T-helper 17 cell (primary cell): ENCODE measurements around the gene CLEC6A. TPM values are rescaled to one million over a fixed set of nuclear protein-coding genes. Genes with fewer than 3 reads are reported as not detected.

Experiments
- ATAC-seq: fragments of 150-1000 bp; cut with Tn5 transposase; 2 replicates; pipeline ENCODE4 v1.10.0; 2021; ENCODE audit warnings: mild to moderate bottlenecking, moderate library complexity
- DNase-seq, 3 donors: peaks; one replicate each; pipeline versions ENCODE4 v3.0.0 to v3.0.0-alpha.2; 2020 to 2021
- H3K9me3 ChIP-seq: one replicate; pipeline ENCODE4 v1.7.0; 2013; ENCODE audit warnings: low read length, mild to moderate bottlenecking; ENCODE audit not compliant: control insufficient read depth, poor library complexity, severe bottlenecking
- H3K27ac Mint-ChIP-seq: one replicate; pipeline ENCODE4 v1.8.0; 2022; ENCODE audit warnings: mild to moderate bottlenecking, moderate library complexity, mixed read lengths
- H3K27me3 Mint-ChIP-seq: one replicate; pipeline ENCODE4 v1.8.0; 2022; ENCODE audit warnings: mixed read lengths
- H3K36me3 Mint-ChIP-seq: one replicate; pipeline ENCODE4 v1.8.0; 2022; ENCODE audit warnings: low read depth, mixed read lengths
- H3K4me1 Mint-ChIP-seq: one replicate; pipeline ENCODE4 v1.8.0; 2022; ENCODE audit warnings: mild to moderate bottlenecking, mixed read lengths
- H3K4me3 Mint-ChIP-seq: one replicate; pipeline ENCODE4 v1.8.0; 2022; ENCODE audit warnings: mild to moderate bottlenecking, moderate library complexity, mixed read lengths
- total RNA-seq, 4 donors: library from RNA in 2 of 4; stranded (reverse) in 2 of 4; gene quantifications; one replicate each; pipeline ENCODE4 v1.2.3 and lab custom pipeline; 2022 to 2026

The CLEC6A gene
- total RNA-seq, 2 donors from 2014 or later: not detected

DNA sequence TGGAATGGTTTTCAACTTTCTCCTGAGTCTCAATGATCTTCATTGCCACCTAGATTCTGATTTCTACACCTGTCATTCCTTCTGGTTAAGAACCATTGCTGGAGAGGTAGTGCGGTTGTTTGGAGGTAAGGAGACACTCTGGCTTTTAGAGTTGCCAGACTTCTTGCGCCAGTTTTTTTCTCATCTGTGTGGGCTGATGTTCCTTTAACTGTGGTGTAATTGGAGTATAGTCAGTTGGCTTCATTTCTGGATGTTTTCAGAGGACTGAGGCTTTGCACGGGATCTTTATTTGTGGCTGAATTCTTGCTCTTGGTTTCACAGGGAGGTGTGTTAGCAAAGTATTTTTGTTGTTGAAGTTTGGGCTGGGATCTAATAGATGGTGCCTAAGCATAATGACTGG is 51.8 kb downstream of the CLEC6A start:
- peaks cover 8% of the 10 kb centered on the region for H3K27me3 Mint-ChIP-seq
- H3K4me1 Mint-ChIP-seq: peaks cover 6% of the 10 kb centered on the region
- DNase-seq (no peak), ATAC-seq (no peak)
- H3K27ac Mint-ChIP-seq: no peak overlapping the region
- no peaks in the 10 kb centered on the region for H3K9me3 ChIP-seq
- peaks cover 2% of the 10 kb centered on the region for H3K36me3 Mint-ChIP-seq
- no peak overlapping the region for H3K4me3 Mint-ChIP-seq

DNA sequence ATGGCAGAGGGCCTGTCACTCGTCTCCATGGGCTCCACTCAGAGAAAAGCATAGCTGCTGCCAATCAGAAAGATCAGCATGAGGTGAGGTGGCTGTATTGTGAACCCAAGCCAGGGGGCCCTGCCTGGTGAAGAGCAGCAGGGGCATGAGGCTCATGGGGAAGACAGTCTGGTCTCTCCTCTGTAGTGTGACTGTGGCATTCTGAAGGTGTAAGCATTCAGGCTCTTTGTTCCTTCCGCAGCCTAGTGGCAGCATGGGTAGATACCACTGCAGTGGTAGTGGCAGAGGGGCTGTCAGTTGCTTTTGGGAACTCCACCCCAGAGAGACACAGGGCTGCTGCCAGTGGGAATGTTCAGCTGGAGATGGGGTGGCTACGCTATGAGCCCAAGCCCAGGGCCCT is 52.5 kb downstream of the CLEC6A start:
- Mint-ChIP-seq H3K4me1 (peaks cover 5% of the 10 kb centered on the region), H3K36me3 (peaks cover 2% of the 10 kb centered on the region), H3K27ac (no peak overlapping the region), H3K27me3 (peaks cover 8% of the 10 kb centered on the region), H3K4me3 (no peak overlapping the region)
- no peak for ATAC-seq
- H3K9me3 ChIP-seq: no peaks in the 10 kb centered on the region
- no peak for DNase-seq

DNA sequence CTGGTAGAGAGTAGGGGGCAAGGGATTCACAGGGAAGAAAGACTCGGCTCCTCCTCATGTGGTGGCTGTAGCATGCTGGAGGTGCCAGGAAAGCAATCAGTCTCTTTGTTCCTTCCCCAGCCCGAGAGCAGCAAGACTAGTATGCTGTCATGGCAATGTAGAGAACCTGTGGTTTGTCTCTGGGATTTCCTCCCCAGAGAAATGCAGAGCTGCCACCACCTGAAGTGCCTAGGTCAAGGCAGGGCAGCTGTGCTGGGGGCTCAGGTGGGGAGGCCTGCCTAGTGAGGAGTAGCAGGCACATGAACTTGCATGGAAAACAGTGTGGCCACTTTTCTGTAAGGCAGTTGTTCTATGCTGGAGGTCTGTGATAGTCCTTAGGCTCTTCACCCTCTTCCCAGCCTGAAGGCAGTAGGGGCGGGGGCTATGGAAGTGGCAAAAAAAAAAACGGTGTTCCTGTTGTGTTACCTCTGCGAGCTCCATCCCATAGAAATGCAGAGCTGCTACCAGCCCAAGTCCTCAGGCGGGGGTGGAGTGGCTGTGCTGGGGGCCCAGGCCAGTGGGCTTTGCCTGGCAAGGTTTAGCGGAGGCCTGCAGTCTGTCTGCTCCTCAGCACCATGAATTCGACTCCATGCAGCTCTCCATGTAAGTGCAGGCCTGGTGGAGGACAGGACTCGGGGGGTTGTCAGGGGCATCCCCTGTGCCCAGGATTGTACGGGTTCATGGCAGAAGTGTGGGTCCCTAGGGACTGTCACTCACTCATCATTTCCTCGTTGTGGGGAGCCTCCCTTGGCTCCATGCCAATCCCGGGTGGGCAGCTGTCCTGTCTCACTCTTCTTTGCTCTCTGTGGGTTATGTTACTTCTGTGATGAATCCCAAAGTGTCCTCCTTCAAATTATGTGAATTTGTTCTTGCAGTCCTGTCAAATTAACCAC is 53.4 kb downstream of the CLEC6A start:
- ATAC-seq (no peak), DNase-seq (no peak)
- Mint-ChIP-seq H3K4me1 (peaks cover 5% of the 10 kb centered on the region), H3K27me3 (peaks cover 12% of the 10 kb centered on the region), H3K36me3 (peaks cover 2% of the 10 kb centered on the region), H3K27ac (no peak overlapping the region), H3K4me3 (no peak overlapping the region)
- H3K9me3 ChIP-seq: no peaks in the 10 kb centered on the region

DNA sequence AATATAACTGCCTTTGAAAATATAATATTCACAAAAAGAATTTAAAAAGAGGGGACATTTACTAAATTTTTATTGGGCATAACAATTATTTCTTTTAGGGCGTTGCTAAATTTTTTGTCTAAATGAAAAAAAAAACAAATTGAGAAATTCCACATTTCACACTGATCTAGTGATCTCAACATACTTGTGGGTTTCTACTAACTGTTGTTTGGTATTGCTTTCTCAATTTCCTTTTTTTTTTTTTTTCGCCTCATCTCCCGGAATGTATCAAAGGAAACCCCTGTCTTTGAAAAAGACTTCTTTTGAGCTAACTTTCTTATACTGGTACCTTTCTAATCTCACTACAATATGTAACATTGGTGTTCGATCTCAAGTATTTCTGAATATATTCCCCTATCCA is 57.5 kb downstream of the CLEC6A start, which contains the start of gene CLEC4D:
CLEC4D (plus strand) TSS at position 248 of the 400 bp plus-strand sequence. CDS start 230 bp downstream, outside the sequence.
- Mint-ChIP-seq H3K4me3 (no peak within 1 kb of the TSS), H3K27ac (no peak within 1 kb of the TSS)

DNA sequence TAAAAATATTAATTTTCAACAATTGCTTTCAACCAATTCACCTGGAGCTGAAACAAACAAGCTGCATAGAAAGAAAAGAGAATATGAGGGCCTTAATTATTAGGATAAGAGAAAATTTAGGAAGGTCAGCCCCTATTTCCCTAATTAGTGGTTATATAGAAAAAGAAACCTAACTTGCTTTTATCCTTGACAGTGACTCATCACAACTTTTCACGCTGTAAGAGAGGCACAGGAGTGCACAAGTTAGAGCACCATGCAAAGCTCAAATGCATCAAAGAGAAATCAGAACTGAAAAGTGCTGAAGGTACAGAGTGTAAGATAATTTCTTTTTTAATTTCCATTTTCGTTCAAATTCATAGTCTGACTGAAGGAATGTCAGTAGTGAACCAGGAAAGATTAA is 62.2 kb downstream of the CLEC6A start:
- no peaks in the 10 kb centered on the region for H3K9me3 ChIP-seq
- no peak overlapping the region for H3K27ac Mint-ChIP-seq
- ATAC-seq: no peak

More for the DNA sequence above, 57.5 kb downstream of the CLEC6A start, which contains the start of gene CLEC4D:
- Mint-ChIP-seq H3K27me3 (peaks cover 29% of the 10 kb centered on the region), H3K4me1 (peaks cover 5% of the 10 kb centered on the region), H3K36me3 (peaks cover 2% of the 10 kb centered on the region)
- H3K9me3 ChIP-seq: no peaks in the 10 kb centered on the region
- DNase-seq: no peak
- no peak for ATAC-seq

DNA sequence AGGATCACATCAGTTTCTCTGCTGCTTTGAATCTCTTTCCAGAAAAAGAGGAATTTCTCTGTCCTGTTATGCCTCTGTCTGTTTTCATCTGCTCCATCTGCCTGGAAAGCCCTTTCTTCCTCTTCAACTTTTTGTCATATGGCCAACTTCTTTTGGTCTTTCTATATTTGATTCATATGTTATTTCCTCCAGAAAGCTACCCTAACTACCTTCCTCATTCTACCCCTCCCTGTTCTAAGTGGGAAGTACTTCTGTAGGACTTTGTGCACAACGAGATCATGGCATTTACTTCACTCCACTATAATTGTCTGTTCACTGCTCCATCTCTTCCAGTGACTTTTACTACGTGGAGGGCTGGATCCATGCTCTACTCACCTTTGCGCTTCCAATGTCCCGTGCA is 63.4 kb downstream of the CLEC6A start:
- DNase-seq (no peak), ATAC-seq (no peak)
- Mint-ChIP-seq H3K36me3 (no peaks in the 10 kb centered on the region), H3K4me1 (no peaks in the 10 kb centered on the region), H3K4me3 (no peak overlapping the region), H3K27ac (no peak overlapping the region), H3K27me3 (peaks cover 31% of the 10 kb centered on the region)
- no peaks in the 10 kb centered on the region for H3K9me3 ChIP-seq

More for the DNA sequence above, 62.2 kb downstream of the CLEC6A start:
- H3K4me1 Mint-ChIP-seq: no peaks in the 10 kb centered on the region
- H3K36me3 Mint-ChIP-seq: no peaks in the 10 kb centered on the region
- no peak for DNase-seq
- no peak overlapping the region for H3K4me3 Mint-ChIP-seq
- peaks cover 36% of the 10 kb centered on the region for H3K27me3 Mint-ChIP-seq

DNA sequence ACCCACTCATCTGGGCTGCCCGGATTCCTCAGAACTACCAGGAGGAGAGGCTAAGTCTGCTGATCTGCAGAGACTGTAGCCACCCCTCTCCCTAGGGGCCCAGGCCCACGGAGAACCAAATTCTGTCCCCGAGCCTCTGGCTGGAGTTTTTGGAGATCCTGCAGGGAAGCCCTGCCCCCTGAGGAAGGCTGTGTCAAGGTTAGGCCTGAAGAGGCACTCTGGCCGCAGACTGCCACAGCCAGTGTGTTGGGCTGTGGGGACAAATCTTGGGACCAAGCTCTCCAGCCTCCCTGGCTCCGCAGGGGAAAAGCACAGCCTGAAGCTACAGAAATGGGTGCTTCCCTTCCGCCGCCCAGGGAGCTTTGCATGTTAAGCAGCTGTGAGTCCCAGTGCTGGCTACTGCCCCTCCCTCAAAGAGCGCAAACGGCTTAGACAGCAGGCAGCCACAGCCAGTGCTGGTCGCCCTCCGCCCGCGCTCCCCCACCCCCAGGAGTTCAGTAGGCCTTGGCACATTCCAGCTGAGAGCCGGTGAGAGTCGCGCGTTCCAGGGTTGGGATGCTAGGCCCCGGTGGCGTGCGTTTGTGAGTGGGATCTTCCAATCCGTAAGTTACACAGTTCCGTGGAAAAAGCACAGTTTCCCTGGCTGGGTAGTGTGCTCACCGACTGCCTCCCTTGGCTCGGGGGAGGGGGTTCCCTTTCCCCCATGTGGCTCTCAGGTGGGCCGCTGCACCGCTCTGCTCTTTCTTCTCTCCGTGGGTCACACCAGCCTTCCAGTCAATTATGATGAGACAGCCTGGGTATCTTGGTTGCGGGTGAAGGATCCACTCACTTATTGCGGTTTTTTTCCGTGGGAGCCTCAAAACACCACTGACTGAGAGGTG is 71.7 kb downstream of the CLEC6A start:
- Mint-ChIP-seq H3K4me3 (no peak overlapping the region), H3K27ac (no peak overlapping the region), H3K4me1 (no peaks in the 10 kb centered on the region), H3K36me3 (peaks cover 2% of the 10 kb centered on the region), H3K27me3 (peaks cover 7% of the 10 kb centered on the region)
- ATAC-seq (no peak), DNase-seq (no peak)
- H3K9me3 ChIP-seq: no peaks in the 10 kb centered on the region

Other genes with a start within 250 kb of the CLEC6A start
- gene FAM90A1, start 228.3 kb upstream of the CLEC6A start, total RNA-seq: under 1 TPM in 1 of 2 donors, not detected in 1; 0.65 TPM
- gene CLEC4D, start 57.5 kb downstream of the CLEC6A start, total RNA-seq: under 1 TPM in 1 of 2 donors, not detected in 1; 0.22 TPM
- gene CLEC4E, start 84.9 kb downstream of the CLEC6A start, total RNA-seq: 1 to 10 TPM in 1 of 2 donors, under 1 TPM in 1; 0.73 to 2.0 TPM
- not detected for gene AICDA, start 156.9 kb downstream of the CLEC6A start, total RNA-seq
- not detected for gene MFAP5, start 206.9 kb downstream of the CLEC6A start, total RNA-seq
- gene RIMKLB, start 242.0 kb downstream of the CLEC6A start, total RNA-seq: 10 to 100 TPM; 15.1 to 15.2 TPM